GM21723 (cell line): Measurements from ENCODE around the gene SNAPC2.

Experiments used
- ATAC-seq: cut with Tn5 transposase; IDR thresholded peaks from one replicate; pipeline ENCODE4 v1.9.1; 2021; ENCODE audit warnings: mild to moderate bottlenecking, moderate library complexity; ENCODE audit not compliant: unreplicated experiment

SNAPC2 gene

GRCh38 chr19:7963566-7963965 lies 43.4 kb downstream of the SNAPC2 start:
- no peak for ATAC-seq

GRCh38 chr19:7965259-7965841 lies 45.2 kb downstream of the SNAPC2 start:
- ATAC-seq = no peak

- ATAC-seq = no peak
Observed at GRCh38 chr19:7965921-7966665, 46.0 kb downstream of the SNAPC2 start.

GRCh38 chr19:7968008-7968795 lies 48.1 kb downstream of the SNAPC2 start:
- no peak for ATAC-seq

- no peak for ATAC-seq
Observed at GRCh38 chr19:7968796-7969554, 48.8 kb downstream of the SNAPC2 start.

GRCh38 chr19:7969555-7969939 lies 49.4 kb downstream of the SNAPC2 start:
- no peak for ATAC-seq

- ATAC-seq = no peak
Observed at GRCh38 chr19:7970716-7971448, 50.7 kb downstream of the SNAPC2 start.

GRCh38 chr19:7971553-7972520 lies 51.7 kb downstream of the SNAPC2 start:
- ATAC-seq = no peak
